ENCODE results near the gene PTCD3.

- no peak for TF ChIP-seq CTCF (IDR thresholded peaks at IDR 0.05)
- TF ChIP-seq POLR2A (IDR thresholded peaks at IDR 0.05) = no peak
- TF ChIP-seq POLR2AphosphoS5 (IDR thresholded peaks at IDR 0.05) = no peak
- TF ChIP-seq EP300 (IDR thresholded peaks at IDR 0.05) = no peak
These were observed 44.0 kb upstream of the PTCD3 start for GRCh38 chr2:86062043-86062442.
